ENCODE results near the gene ACTR2.
"Not testable (repeated sequence)": the region's sequence is repeated elsewhere in the genome, so short reads cannot be mapped to it uniquely, and the experiment has no call there.

ACTR2 gene

DNA sequence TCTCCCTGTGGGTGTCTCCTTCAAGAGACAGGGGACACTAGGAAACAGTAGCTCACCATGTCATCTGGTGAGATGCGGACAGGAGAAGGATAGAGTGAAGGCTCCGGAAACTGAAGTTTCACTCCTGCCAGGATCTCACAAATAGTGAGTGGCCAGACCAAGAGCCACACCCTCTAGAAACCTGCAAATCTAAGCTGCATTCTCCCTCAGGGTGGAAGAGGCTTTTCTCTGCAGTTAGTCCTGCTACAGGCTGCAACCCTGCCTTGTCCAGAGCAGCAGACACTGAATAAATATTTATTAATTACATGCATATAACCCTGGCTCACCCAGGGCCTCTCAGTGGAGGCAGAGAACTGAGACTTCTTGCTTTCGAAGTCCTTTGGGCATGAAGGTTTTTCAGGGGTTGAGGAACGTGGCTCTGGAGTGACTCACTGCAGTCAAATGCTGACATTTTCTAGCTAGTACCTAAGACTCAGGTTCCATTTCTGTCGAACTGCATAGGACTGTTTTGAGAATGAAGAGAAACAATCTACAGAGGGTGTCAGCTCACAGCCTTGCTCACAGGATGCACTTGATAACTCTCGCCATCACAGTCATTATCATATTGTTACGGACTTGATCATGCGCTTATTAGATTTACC, 87.3 kb downstream of the ACTR2 start:
- DNase-seq = no peak

DNA sequence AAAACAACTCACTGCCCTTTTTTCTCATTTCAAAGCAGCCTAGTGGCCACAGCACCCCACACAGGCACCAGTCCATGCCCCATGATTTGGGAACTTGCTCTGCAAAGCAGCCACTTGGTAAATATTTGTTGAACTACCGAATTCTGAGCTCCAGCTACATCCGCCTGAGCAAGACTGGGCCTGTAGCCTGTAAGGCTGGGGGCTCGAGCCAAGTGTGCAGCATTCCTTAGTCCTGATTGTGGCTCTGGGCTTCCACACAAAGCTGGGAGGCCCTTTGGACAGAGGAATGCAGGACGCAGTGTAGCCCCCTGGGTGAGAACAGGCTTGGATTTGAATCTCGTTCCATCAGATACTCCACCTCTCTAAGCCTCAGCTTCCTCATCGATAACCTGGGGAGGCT, 88.4 kb downstream of the ACTR2 start:
- no peak for DNase-seq

DNA sequence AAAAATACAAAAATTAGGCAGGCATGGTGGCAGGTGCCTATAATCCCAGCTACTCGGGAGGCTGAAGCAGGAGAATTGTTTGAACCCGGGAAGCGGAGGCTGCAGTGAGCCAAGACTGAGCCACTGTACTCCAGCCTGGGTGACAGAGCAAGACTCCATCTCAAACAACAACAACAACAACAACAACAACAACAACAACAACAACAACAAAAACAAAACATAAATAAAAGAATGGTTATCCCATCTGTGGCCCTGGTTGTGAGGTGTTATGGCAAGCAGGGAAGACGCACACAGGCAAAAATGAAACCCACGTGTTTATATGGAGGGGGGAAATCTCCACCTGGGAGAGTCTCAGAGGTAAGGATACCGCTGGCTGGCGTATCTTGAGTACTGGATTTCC, 89.7 kb downstream of the ACTR2 start:
- not testable (repeated sequence) for DNase-seq

DNA sequence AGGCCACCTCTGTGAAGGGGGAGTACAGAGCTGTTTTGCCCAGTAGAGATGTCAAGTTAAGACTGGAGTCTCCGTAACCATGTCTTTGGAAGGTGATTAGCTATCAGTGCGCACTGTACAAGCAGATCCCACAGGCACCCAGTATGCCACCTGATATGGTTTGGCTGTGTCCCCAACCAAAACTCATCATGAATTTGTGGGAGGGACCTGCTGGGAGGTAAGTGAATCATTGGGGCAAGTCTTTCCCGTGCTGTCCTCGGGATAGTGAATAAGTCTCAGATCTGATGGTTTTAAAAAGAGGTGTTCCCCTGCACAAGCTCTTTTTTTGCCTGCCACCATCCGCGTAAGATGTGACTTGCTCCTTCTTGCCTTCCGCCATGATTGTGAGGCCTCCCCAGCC, 90.2 kb downstream of the ACTR2 start:
- DNase-seq = no peak

DNA sequence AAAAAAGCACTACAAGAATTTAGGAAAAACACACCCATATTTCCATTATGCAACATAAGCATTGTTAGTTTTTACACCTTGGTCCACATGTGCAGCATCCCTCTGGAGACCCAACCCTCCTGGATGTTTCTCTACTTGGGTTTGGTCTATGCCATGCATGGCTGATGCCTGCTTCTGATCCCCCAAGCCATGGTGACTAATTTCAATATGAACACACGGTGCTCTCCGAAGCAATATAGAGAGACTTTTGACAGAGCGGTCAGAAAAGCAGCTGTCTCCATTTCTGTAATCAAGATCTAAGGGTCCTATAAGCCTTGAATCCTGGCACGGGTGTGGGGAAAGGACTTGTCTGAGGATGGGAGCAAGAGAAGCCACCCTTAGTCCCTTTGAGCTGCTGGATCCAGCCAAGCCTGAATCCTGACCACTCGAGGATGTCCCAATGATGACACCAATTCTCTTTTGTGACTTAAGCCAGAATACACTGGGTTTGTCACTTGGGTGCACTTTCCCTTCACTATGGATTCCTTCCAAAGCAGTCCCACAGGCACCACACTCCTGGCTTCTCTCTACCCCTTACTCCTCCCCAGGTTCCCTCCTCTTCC, 91.5 kb downstream of the ACTR2 start:
- no peak for DNase-seq

DNA sequence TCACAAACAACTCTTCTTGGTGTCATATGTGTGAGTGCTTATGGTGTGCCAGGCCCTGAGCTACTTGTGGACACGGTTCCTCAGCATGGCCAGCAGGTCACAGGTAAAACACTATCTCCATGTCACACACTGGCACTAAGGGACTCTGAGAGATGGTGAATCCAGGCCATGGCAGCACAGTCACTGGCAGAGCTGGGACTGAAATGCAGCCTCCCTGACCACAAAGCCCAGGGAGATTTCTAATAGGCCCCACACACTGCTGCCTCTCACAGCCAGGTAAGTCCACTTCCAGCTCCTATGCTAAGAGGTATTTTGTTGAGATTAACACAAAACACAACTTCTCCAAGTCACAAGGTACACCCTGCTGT, 92.0 kb downstream of the ACTR2 start:
- no peak for DNase-seq

DNA sequence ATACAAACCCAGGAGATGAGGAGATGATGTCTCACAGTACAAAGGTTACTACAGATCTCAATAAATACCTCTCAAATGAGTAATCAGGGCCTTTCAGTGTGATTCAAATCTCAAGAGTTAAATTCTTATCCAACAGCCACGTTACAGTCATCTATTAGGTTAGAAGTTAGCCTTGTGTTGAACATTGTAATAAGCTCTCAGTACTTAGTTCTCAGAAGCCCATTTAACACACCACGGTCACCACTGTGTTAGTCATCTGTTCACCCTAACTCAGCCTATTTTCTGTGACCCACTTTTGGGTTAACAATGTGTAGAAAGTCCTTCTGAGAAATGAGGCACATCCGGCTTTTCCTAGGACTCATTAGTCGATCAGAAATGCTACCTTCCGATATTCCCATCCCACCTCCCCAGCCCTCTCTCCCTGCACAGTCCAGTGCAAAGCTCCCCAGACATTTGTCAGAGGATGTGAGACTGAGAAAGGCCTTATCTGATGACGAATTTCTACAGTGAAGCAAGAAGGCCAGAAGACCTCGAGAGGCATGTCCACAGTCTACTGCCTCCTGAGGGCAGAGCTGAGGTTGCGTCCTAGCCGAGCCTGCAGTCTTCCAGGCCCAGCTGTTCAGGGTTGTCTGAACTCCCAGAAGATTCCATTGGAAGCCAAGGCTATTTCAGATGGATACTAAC, 92.6 kb downstream of the ACTR2 start:
- DNase-seq = no peak

Measured in activated CD4-positive, alpha-beta T cell treated with anti-CD3 and anti-CD28 coated beads for 4 hours (primary cell).